HFFc6 (cell line): ENCODE measurements around the gene RPS6KA3. TPM values are rescaled to one million over a fixed set of nuclear protein-coding genes. Genes with fewer than 3 reads are reported as not detected.

Experiments
- DNase-seq: peaks from one replicate; pipeline ENCODE4 v3.0.0-alpha.2; 2018
- H3K27ac Mint-ChIP-seq: 2 replicates; pipeline ENCODE4 v1.8.0; 2020; ENCODE audit warnings: mild to moderate bottlenecking, mixed read lengths
- H3K27me3 Mint-ChIP-seq: 2 replicates; pipeline ENCODE4 v1.8.0; 2021; ENCODE audit warnings: mild to moderate bottlenecking, moderate library complexity, mixed read lengths; ENCODE audit not compliant: insufficient read depth
- H3K36me3 Mint-ChIP-seq: 2 replicates; pipeline ENCODE4 v1.8.0; 2021; ENCODE audit warnings: low read depth, mixed read lengths
- H3K4me1 Mint-ChIP-seq: 2 replicates; pipeline ENCODE4 v1.8.0; 2020; ENCODE audit warnings: low read depth, mixed read lengths
- H3K4me3 Mint-ChIP-seq: 2 replicates; pipeline ENCODE4 v1.8.0; 2020; ENCODE audit warnings: mild to moderate bottlenecking, moderate library complexity, mixed read lengths
- H3K9me3 Mint-ChIP-seq: 2 replicates; pipeline ENCODE4 v1.8.0; 2020; ENCODE audit warnings: mild to moderate bottlenecking, mixed read lengths
- total RNA-seq, 6 experiments: library from RNA; stranded (reverse); fragmentation: NEBNext Ultra II Directional; extraction: Animal tissue kit (Norgen Biotek cat#: 25700); gene quantifications; 2 replicates in 1 of 6; 3 replicates in 5 of 6; pipeline ENCODE4 v1.2.3, GENCODE V29; 2021
- TF ChIP-seq, protein P1 (sequence below): fragments of 200-600 bp; sonication (generic); IDR thresholded peaks from 2 replicates; pipeline ENCODE4 v1.5.0; 2021; ENCODE audit warnings: antibody characterized with exemption, mild to moderate bottlenecking

The RPS6KA3 gene
- total RNA-seq, 6 experiments from 2014 or later, result 21.5 to 28.3 (median 24.7) TPM

- H3K27ac Mint-ChIP-seq, result peak overlapping the region; percentile 57
- no peak overlapping the region for H3K4me3 Mint-ChIP-seq
- TF ChIP-seq, protein P1, sequence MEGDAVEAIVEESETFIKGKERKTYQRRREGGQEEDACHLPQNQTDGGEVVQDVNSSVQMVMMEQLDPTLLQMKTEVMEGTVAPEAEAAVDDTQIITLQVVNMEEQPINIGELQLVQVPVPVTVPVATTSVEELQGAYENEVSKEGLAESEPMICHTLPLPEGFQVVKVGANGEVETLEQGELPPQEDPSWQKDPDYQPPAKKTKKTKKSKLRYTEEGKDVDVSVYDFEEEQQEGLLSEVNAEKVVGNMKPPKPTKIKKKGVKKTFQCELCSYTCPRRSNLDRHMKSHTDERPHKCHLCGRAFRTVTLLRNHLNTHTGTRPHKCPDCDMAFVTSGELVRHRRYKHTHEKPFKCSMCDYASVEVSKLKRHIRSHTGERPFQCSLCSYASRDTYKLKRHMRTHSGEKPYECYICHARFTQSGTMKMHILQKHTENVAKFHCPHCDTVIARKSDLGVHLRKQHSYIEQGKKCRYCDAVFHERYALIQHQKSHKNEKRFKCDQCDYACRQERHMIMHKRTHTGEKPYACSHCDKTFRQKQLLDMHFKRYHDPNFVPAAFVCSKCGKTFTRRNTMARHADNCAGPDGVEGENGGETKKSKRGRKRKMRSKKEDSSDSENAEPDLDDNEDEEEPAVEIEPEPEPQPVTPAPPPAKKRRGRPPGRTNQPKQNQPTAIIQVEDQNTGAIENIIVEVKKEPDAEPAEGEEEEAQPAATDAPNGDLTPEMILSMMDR, result no peak
- DNase-seq, result no peak
- H3K4me1 Mint-ChIP-seq, result peaks cover 15% of the 10 kb centered on the region
- H3K27me3 Mint-ChIP-seq, result no peaks in the 10 kb centered on the region; the same call in 1 of the 2 replicates
- no peaks in the 10 kb centered on the region for H3K9me3 Mint-ChIP-seq
- peaks cover 5% of the 10 kb centered on the region for H3K36me3 Mint-ChIP-seq
Observed at GRCh38 chrX:20237864-20238263, 28.8 kb downstream of the RPS6KA3 start.

GRCh38 chrX:20235755-20236154, 31.0 kb downstream of the RPS6KA3 start:
- Mint-ChIP-seq H3K36me3 (no peaks in the 10 kb centered on the region), H3K9me3 (no peaks in the 10 kb centered on the region), H3K4me3 (no peak overlapping the region), H3K27me3 (no peaks in the 10 kb centered on the region; the same call in 1 of the 2 replicates), H3K4me1 (peaks cover 20% of the 10 kb centered on the region), H3K27ac (no peak overlapping the region)
- DNase-seq, result no peak
- TF ChIP-seq, protein P1, result no peak

DNA sequence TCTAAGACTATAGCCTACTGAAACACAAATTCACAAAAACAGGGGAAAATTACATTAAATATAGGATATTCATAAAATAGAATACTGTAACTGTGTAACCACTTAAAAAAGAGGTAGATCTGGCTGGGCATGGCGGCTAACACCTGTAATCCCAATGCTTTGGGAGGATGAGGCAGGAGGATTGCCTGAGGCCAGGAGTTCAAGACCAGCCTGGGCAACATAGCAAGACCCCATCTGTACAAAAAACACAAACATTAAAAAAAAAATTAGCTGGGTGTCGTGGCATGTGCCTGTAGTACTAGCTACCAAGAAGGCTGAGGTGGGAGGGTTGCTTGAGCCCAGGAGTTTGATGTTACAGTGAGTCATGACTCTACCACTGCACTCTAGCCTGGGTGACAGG, 33.4 kb downstream of the RPS6KA3 start:
- H3K9me3 Mint-ChIP-seq, result no peaks in the 10 kb centered on the region
- TF ChIP-seq, protein P1, result no peak
- H3K4me1 Mint-ChIP-seq, result peaks cover 17% of the 10 kb centered on the region
- no peaks in the 10 kb centered on the region; the same call in 1 of the 2 replicates for H3K27me3 Mint-ChIP-seq
- DNase-seq, result no peak
- peaks cover 5% of the 10 kb centered on the region for H3K36me3 Mint-ChIP-seq
- no peak overlapping the region for H3K27ac Mint-ChIP-seq
- no peak overlapping the region for H3K4me3 Mint-ChIP-seq

- Mint-ChIP-seq H3K4me3 (no peak overlapping the region), H3K4me1 (peaks cover 5% of the 10 kb centered on the region; the same call in 1 of the 2 replicates), H3K27ac (no peak overlapping the region), H3K27me3 (no peaks in the 10 kb centered on the region; the same call in 1 of the 2 replicates), H3K9me3 (no peaks in the 10 kb centered on the region), H3K36me3 (peaks cover 6% of the 10 kb centered on the region)
- DNase-seq, result no peak
- TF ChIP-seq, protein P1, result no peak
Observed at GRCh38 chrX:20231598-20231997, 35.1 kb downstream of the RPS6KA3 start.

DNA sequence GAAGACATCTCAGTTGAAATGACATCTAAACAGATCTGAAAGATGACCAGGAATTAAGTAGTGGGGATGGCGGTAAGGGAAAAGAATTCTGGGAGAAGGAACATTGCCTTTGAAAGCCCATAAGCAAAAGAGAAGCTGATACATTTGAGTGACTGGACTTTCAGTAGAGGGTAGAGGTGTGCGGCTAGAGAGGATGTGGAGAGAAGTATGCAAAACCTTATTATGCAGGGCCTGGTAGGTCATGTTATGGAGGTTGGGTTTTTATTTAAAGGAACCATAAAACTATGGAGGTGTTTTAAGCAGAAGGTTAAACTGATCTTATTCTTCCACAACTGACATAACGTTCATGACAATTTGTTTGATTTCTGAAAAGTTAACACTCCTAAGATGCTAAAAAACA, 36.3 kb downstream of the RPS6KA3 start:
- Mint-ChIP-seq H3K27ac (no peak overlapping the region), H3K4me3 (no peak overlapping the region), H3K4me1 (peaks cover 9% of the 10 kb centered on the region), H3K36me3 (peaks cover 6% of the 10 kb centered on the region), H3K27me3 (no peaks in the 10 kb centered on the region; the same call in 1 of the 2 replicates), H3K9me3 (no peaks in the 10 kb centered on the region)
- TF ChIP-seq, protein P1, result no peak
- DNase-seq, result no peak

DNA sequence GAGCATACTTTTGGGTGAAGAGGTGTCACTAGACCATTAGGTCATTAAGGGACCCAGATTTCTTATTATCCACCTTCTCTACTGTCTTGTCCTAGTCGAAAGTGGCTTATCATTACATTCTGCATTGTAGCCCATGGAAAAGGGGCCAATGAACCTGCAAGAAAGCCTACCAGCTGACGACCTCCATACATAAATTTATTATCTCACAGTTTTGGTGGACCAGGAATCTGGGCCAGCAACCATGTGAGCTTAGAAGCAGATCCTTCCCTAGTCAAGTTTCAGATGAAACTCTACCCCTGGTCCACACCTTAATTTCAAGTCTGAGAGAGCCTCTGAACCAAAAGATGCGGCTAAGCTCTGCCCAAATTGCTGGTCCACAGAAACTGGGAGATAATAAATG, 37.6 kb downstream of the RPS6KA3 start:
- Mint-ChIP-seq H3K36me3 (peaks cover 6% of the 10 kb centered on the region), H3K27ac (no peak overlapping the region), H3K4me3 (no peak overlapping the region), H3K27me3 (no peaks in the 10 kb centered on the region; the same call in 1 of the 2 replicates), H3K4me1 (peaks cover 22% of the 10 kb centered on the region), H3K9me3 (no peaks in the 10 kb centered on the region)
- no peak for DNase-seq
- TF ChIP-seq, protein P1, result no peak
